Activated CD4-positive, alpha-beta memory T cell treated with anti-CD3 and anti-CD28 coated beads, Interleukin-2, amount 10 ng/mL, durations not matched to agents 7 days and 5 days (primary cell): ENCODE results near the gene EFNA1. TPM values are rescaled to one million over a fixed set of nuclear protein-coding genes. Genes with fewer than 3 reads are reported as not detected.
A peak's percentile ranks its signal among the peaks of the same experiment; 100 is the strongest.

Experiments used
- CTCF ChIA-PET: fragments of 350-600 bp; sonication (Branson Sonifier 250); formaldehyde crosslinking; loops from one replicate; lab custom pipeline; 2021; ENCODE audit warnings: antibody characterized with exemption, inconsistent platforms; lab: Charles Lee
- POLR2A ChIA-PET: fragments of 350-600 bp; sonication (Branson Sonifier 250); formaldehyde crosslinking; loops from one replicate; lab custom pipeline; 2021; ENCODE audit warnings: antibody characterized with exemption; lab: Charles Lee
- DNase-seq: peaks from one replicate; pipeline ENCODE4 v3.0.0-alpha.2; 2020
- H3K27ac Mint-ChIP-seq: one replicate; pipeline ENCODE4 v1.8.0; 2021; ENCODE audit warnings: mild to moderate bottlenecking, mixed read lengths
- H3K27me3 Mint-ChIP-seq: one replicate; pipeline ENCODE4 v1.8.0; 2021; ENCODE audit warnings: mixed read lengths
- H3K36me3 Mint-ChIP-seq: one replicate; pipeline ENCODE4 v1.8.0; 2021; ENCODE audit warnings: low read depth, mixed read lengths
- H3K4me1 Mint-ChIP-seq: one replicate; pipeline ENCODE4 v1.8.0; 2021; ENCODE audit warnings: mixed read lengths
- H3K4me3 Mint-ChIP-seq: one replicate; pipeline ENCODE4 v1.8.0; 2021; ENCODE audit warnings: mild to moderate bottlenecking, mixed read lengths
- H3K9me3 Mint-ChIP-seq: one replicate; pipeline ENCODE4 v1.8.0; 2021; ENCODE audit warnings: mixed read lengths
- total RNA-seq, 2 experiments: library from RNA; stranded (reverse); gene quantifications; one replicate each; pipeline ENCODE4 v1.2.3, GENCODE V29; 2021

Gene EFNA1
- total RNA-seq, 2 experiments from 2014 or later = not detected

GRCh38 chr1:155083865-155084721 is 43.6 kb upstream of the EFNA1 start:
- Mint-ChIP-seq H3K27ac (peak overlapping the region; percentile 82), H3K9me3 (no peaks in the 10 kb centered on the region), H3K36me3 (no peaks in the 10 kb centered on the region), H3K4me1 (peaks cover 52% of the 10 kb centered on the region), H3K27me3 (peaks cover 43% of the 10 kb centered on the region), H3K4me3 (peak overlapping the region; percentile 90)
- ChIA-PET POLR2A (interaction anchor here (0.7 to 2.6 kb wide), 15 partner anchors 10 to 1121 kb away, joined by 3 to 18 read pairs (median 4); partner anchors contain the start of genes EFNA4, KRTCAP2, PMVK and SLC39A1), CTCF (interaction anchor here (0.8 to 3.9 kb wide), 37 partner anchors 9 to 525 kb away, joined by 3 to 121 read pairs (median 5); partner anchors contain the start of genes ADAM15, EFNA4, FLAD1 and KRTCAP2)
- peak; percentile 49 for DNase-seq

GRCh38 chr1:155084722-155085503 is 42.8 kb upstream of the EFNA1 start:
- no peaks in the 10 kb centered on the region for H3K9me3 Mint-ChIP-seq
- peaks cover 44% of the 10 kb centered on the region for H3K4me1 Mint-ChIP-seq
- H3K36me3 Mint-ChIP-seq = no peaks in the 10 kb centered on the region
- ChIA-PET CTCF (interaction anchor here (0.6 to 3.9 kb wide), 60 partner anchors 9 to 605 kb away, joined by 3 to 121 read pairs (median 4); partner anchors contain the start of genes ADAM15, EFNA4, FLAD1 and KRTCAP2), POLR2A (interaction anchor here (0.7 to 2.6 kb wide), 18 partner anchors 9 to 1122 kb away, joined by 3 to 18 read pairs (median 4); partner anchors contain the start of genes EFNA4, KRTCAP2, PMVK and SLC39A1)
- DNase-seq = peak; percentile 93
- peak overlapping the region; percentile 90 for H3K4me3 Mint-ChIP-seq
- H3K27ac Mint-ChIP-seq = peak overlapping the region; percentile 82
- H3K27me3 Mint-ChIP-seq = peaks cover 35% of the 10 kb centered on the region

GRCh38 chr1:155085504-155086127 is 42.1 kb upstream of the EFNA1 start:
- H3K27ac Mint-ChIP-seq = peak overlapping the region; percentile 82
- CTCF ChIA-PET = interaction anchor here (0.7 to 3.9 kb wide), 44 partner anchors 9 to 606 kb away, joined by 3 to 121 read pairs (median 4); partner anchors contain the start of genes ADAM15, EFNA4, FLAD1 and KRTCAP2
- DNase-seq = peak; percentile 76
- H3K27me3 Mint-ChIP-seq = peaks cover 32% of the 10 kb centered on the region
- H3K9me3 Mint-ChIP-seq = no peaks in the 10 kb centered on the region
- peak overlapping the region; percentile 90 for H3K4me3 Mint-ChIP-seq
- peaks cover 43% of the 10 kb centered on the region for H3K4me1 Mint-ChIP-seq
- no peaks in the 10 kb centered on the region for H3K36me3 Mint-ChIP-seq
- POLR2A ChIA-PET = interaction anchor here (0.9 to 2.6 kb wide), 15 partner anchors 9 to 149 kb away, joined by 3 to 18 read pairs (median 4); partner anchors contain the start of genes EFNA4, KRTCAP2, PMVK and TRIM46

- Mint-ChIP-seq H3K27me3 (peaks cover 29% of the 10 kb centered on the region), H3K27ac (peak overlapping the region; percentile 64), H3K36me3 (no peaks in the 10 kb centered on the region), H3K4me1 (peaks cover 42% of the 10 kb centered on the region), H3K9me3 (no peaks in the 10 kb centered on the region), H3K4me3 (peak overlapping the region; percentile 90)
- ChIA-PET CTCF (interaction anchor here (0.7 to 3.9 kb wide), 19 partner anchors 9 to 527 kb away, joined by 3 to 121 read pairs (median 8); partner anchors contain the start of genes ADAM15, EFNA4, FLAD1 and KRTCAP2), POLR2A (interaction anchor here (1.3 to 2.6 kb wide), 4 partner anchors 22 to 87 kb away, joined by 3 to 18 read pairs (median 12); partner anchors contain the start of genes EFNA4, KRTCAP2 and TRIM46)
- peak; percentile 85 for DNase-seq
Measured at GRCh38 chr1:155086128-155086741, 41.4 kb upstream of the EFNA1 start.

- Mint-ChIP-seq H3K9me3 (no peaks in the 10 kb centered on the region), H3K4me1 (peaks cover 40% of the 10 kb centered on the region), H3K27me3 (peaks cover 23% of the 10 kb centered on the region), H3K27ac (no peak overlapping the region), H3K4me3 (no peak overlapping the region), H3K36me3 (no peaks in the 10 kb centered on the region)
- POLR2A ChIA-PET = interaction anchor here (2.6 kb wide), 1 partner anchor 86 kb away, joined by 18 read pairs; the partner anchor contains the start of genes KRTCAP2 and TRIM46
- CTCF ChIA-PET = interaction anchor here (0.9 to 3.9 kb wide), 7 partner anchors 8 to 527 kb away, joined by 3 to 121 read pairs (median 32); partner anchors contain the start of genes EFNA4 and KRTCAP2
- no peak for DNase-seq
Measured at GRCh38 chr1:155086856-155087535, 40.7 kb upstream of the EFNA1 start.

- peak; percentile 81 for DNase-seq
- peaks cover 22% of the 10 kb centered on the region for H3K27me3 Mint-ChIP-seq
- no peak overlapping the region for H3K27ac Mint-ChIP-seq
- H3K36me3 Mint-ChIP-seq = no peaks in the 10 kb centered on the region
- peaks cover 9% of the 10 kb centered on the region for H3K4me1 Mint-ChIP-seq
- POLR2A ChIA-PET = interaction anchor here (0.7 to 1.4 kb wide), 6 partner anchors 39 to 136 kb away, joined by 3 to 10 read pairs (median 4); partner anchors contain the start of gene KRTCAP2
- H3K9me3 Mint-ChIP-seq = no peaks in the 10 kb centered on the region
- H3K4me3 Mint-ChIP-seq = no peak overlapping the region
- CTCF ChIA-PET = interaction anchor here (0.6 to 6.7 kb wide), 33 partner anchors 8 to 116 kb away, joined by 3 to 209 read pairs (median 4); partner anchors contain the start of genes FLAD1, KRTCAP2 and SLC50A1
Measured at GRCh38 chr1:155091071-155092051, 36.3 kb upstream of the EFNA1 start.

GRCh38 chr1:155092131-155092530 is 35.5 kb upstream of the EFNA1 start:
- H3K27me3 Mint-ChIP-seq = peaks cover 24% of the 10 kb centered on the region
- H3K9me3 Mint-ChIP-seq = no peaks in the 10 kb centered on the region
- H3K36me3 Mint-ChIP-seq = no peaks in the 10 kb centered on the region
- no peak for DNase-seq
- peaks cover 8% of the 10 kb centered on the region for H3K4me1 Mint-ChIP-seq
- POLR2A ChIA-PET = interaction anchor here (1.2 to 1.4 kb wide), 3 partner anchors 44 to 81 kb away, joined by 3 to 10 read pairs (median 9); partner anchors contain the start of gene KRTCAP2
- H3K4me3 Mint-ChIP-seq = no peak overlapping the region
- no peak overlapping the region for H3K27ac Mint-ChIP-seq
- CTCF ChIA-PET = interaction anchor here (0.7 to 6.7 kb wide), 23 partner anchors 8 to 148 kb away, joined by 3 to 209 read pairs (median 4); partner anchors contain the start of genes FLAD1, KRTCAP2 and SLC50A1

- peaks cover 26% of the 10 kb centered on the region for H3K27me3 Mint-ChIP-seq
- H3K36me3 Mint-ChIP-seq = no peaks in the 10 kb centered on the region
Measured at GRCh38 chr1:155092641-155093040, 35.0 kb upstream of the EFNA1 start.

GRCh38 chr1:155093911-155094621 is 33.6 kb upstream of the EFNA1 start:
- Mint-ChIP-seq H3K4me3 (no peak overlapping the region), H3K4me1 (peaks cover 5% of the 10 kb centered on the region), H3K27ac (no peak overlapping the region), H3K27me3 (peaks cover 30% of the 10 kb centered on the region), H3K9me3 (no peaks in the 10 kb centered on the region), H3K36me3 (no peaks in the 10 kb centered on the region)
- ChIA-PET POLR2A (interaction anchor here (1.0 kb wide), 1 partner anchor 79 kb away, joined by 3 read pairs; the partner anchor contains the start of gene KRTCAP2), CTCF (interaction anchor here (0.9 to 6.7 kb wide), 5 partner anchors 9 to 79 kb away, joined by 3 to 209 read pairs (median 8); partner anchors contain the start of gene KRTCAP2)
- DNase-seq = no peak

More at GRCh38 chr1:155092641-155093040, 35.0 kb upstream of the EFNA1 start:
- H3K27ac Mint-ChIP-seq = no peak overlapping the region
- ChIA-PET POLR2A (interaction anchor here (1.4 kb wide), 1 partner anchor 75 kb away, joined by 9 read pairs; no protein-coding TSS in a partner anchor), CTCF (interaction anchor here (0.7 to 6.7 kb wide), 4 partner anchors 8 to 148 kb away, joined by 3 to 209 read pairs (median 4); partner anchors contain the start of gene KRTCAP2)
- peaks cover 5% of the 10 kb centered on the region for H3K4me1 Mint-ChIP-seq
- DNase-seq = no peak
- no peaks in the 10 kb centered on the region for H3K9me3 Mint-ChIP-seq
- no peak overlapping the region for H3K4me3 Mint-ChIP-seq
